ENCODE results near the gene LSP1. TPM values are rescaled to one million over a fixed set of nuclear protein-coding genes. Genes with fewer than 3 reads are reported as not detected.

Gene LSP1
- total and polyA plus RNA-seq, 8 donors = 9.8 to 239 (median 58.9) TPM

DNA sequence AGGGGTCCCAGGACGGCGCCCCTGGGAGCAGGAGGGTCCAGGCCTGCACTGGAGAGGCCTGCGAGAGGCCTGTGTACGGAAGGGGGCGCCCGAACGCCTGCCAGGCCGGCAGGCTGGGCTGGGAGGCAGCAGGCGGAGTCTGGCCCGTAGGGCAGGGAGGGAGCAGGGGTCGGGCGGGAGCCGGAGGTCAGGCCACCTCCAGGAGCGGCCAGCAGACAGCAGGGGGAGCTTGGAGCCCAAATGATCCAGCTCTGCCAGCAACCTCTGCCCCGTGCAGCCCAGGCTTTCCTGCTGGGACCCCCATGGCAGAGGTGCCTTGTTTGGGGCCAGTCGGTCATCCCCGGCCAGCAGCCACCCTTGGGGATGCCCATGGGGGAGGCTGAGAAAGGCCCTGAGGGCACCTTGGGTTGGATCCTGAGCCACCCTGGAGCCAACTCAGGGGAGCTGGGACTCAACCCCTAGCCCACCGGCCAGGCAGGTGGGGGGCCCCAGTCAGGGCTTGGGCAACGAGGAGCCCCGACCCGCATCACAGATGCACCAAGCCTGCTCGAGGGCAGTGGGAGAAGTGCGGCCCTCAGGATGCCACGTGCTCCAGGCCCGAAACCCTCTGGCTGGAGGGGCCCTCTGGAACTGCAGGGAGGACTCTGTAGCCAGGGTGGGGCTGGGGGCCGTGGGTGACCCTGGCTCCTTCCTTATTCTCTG lies 27.7 kb upstream of the LSP1 start:
- intact Hi-C loops (cut with DNase I; ENCODE audit: low total_unique reads) = no loop called here

DNA sequence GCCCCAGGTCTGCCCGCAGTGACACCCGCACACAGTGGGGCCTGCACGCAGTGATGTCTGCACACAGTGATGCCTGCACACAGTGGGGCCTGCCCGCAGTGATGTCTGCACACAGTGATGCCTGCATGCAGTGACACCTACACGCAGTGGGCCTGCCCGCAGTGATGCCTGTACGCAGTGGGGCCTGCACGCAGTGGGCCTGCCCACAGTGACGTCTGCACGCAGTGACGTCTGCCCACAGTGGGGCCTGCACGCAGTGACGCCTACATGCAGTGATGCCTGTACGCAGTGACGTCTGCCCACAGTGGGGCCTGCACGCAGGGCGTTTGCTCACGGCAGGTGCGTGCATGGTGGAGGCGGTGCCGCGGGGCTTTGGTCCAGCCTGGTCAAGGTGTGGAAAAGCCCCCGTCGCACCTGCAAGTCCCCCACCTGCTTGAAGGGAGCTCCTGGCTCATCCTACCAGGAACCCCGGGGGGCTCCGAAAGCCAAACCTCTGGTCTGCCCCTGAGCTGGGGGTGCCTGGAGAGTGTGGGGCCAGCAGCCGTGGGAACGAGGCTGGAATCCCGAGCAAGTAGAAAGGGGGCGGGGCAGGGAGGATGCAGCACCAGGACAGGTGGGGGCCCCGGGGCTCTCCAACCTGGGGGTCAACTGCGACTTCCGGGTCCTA lies 27.0 kb upstream of the LSP1 start:
- Histone ChIP-seq H3K9me3 (no peaks in the 10 kb centered on the region), H3K4me1 (peaks cover 33 to 73% (median 50%) of the 10 kb centered on the region in 4 donors), H3K36me3 (no peaks in the 10 kb centered on the region), H3K4me3 (no peak overlapping the region), H3K27me3 (peaks cover 0 to 31% (median 0%) of the 10 kb centered on the region in 3 donors), H3K27ac (peak overlapping the region in 4 of 5 donors; percentile 71 to 80 (median 78))
- no peak for DNase-seq
- TF ChIP-seq, protein P1, sequence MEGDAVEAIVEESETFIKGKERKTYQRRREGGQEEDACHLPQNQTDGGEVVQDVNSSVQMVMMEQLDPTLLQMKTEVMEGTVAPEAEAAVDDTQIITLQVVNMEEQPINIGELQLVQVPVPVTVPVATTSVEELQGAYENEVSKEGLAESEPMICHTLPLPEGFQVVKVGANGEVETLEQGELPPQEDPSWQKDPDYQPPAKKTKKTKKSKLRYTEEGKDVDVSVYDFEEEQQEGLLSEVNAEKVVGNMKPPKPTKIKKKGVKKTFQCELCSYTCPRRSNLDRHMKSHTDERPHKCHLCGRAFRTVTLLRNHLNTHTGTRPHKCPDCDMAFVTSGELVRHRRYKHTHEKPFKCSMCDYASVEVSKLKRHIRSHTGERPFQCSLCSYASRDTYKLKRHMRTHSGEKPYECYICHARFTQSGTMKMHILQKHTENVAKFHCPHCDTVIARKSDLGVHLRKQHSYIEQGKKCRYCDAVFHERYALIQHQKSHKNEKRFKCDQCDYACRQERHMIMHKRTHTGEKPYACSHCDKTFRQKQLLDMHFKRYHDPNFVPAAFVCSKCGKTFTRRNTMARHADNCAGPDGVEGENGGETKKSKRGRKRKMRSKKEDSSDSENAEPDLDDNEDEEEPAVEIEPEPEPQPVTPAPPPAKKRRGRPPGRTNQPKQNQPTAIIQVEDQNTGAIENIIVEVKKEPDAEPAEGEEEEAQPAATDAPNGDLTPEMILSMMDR (IDR thresholded peaks at IDR 0.05) = no peak
- no peak for TF ChIP-seq POLR2A (IDR thresholded peaks at IDR 0.05)
- TF ChIP-seq POLR2AphosphoS5 (IDR thresholded peaks at IDR 0.05) = no peak
- no peak for TF ChIP-seq EP300 (IDR thresholded peaks at IDR 0.05)
- intact Hi-C loops (cut with DNase I; ENCODE audit: low total_unique reads) = no loop called here
- 85 to 88% (median 86%) methylated on average over 19 to 33 of the region's 33 CpGs for WGBS, 5 donors

More for the DNA sequence above, 27.7 kb upstream of the LSP1 start:
- TF ChIP-seq EP300 (IDR thresholded peaks at IDR 0.05) = no peak
- TF ChIP-seq, protein P1 (IDR thresholded peaks at IDR 0.05) = peak in 5 of 7 experiments; percentile 29 to 55 (median 40)
- Histone ChIP-seq H3K4me3 (no peak overlapping the region), H3K4me1 (peaks cover 28 to 66% (median 43%) of the 10 kb centered on the region in 4 donors), H3K27me3 (peaks cover 0 to 24% (median 0%) of the 10 kb centered on the region in 3 donors), H3K27ac (no peak overlapping the region), H3K9me3 (no peaks in the 10 kb centered on the region), H3K36me3 (no peaks in the 10 kb centered on the region)
- peak; percentile 70 to 82 for DNase-seq
- WGBS, 5 donors = 45 to 91% (median 49%) methylated on average over 8 to 26 of the region's 26 CpGs

DNA sequence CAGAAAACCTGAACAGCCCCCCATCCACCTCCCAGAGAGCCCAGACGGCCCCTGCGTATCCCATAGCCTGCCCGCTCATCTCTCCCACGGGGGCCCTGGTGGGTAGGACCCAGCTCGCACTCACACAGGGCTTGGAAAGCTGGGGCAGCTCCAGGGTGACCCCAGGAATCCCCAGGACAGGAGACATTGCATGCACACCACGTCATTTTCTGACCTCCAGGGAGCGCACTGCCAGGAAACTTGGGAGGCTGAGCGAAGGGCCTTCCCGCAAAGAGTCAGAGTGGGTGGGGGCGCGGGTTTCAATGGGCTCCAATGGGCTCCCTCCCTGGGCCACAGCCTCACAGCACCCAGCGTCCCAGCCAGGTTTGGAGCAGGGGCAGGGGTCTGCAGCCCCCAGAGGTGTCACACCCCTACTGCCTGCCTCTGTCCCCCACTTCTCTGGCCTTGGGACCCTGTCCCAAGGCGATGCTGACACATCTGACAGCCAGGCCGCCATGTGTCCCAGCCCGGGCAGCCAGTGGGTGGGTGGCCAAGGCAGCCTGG lies 26.3 kb upstream of the LSP1 start:
- Histone ChIP-seq H3K36me3 (no peaks in the 10 kb centered on the region), H3K27ac (peak overlapping the region in 4 of 5 donors; percentile 71 to 80 (median 78)), H3K27me3 (peaks cover 0 to 38% (median 0%) of the 10 kb centered on the region in 3 donors), H3K4me3 (no peak overlapping the region), H3K9me3 (no peaks in the 10 kb centered on the region), H3K4me1 (peaks cover 40 to 80% (median 56%) of the 10 kb centered on the region in 4 donors)
- WGBS, 5 donors = 48 to 69% (median 54%) methylated on average over 5 to 15 of the region's 15 CpGs
- TF ChIP-seq, protein P1 (IDR thresholded peaks at IDR 0.05) = no peak
- peak in 1 of 3 donors; percentile 11 for TF ChIP-seq POLR2AphosphoS5 (IDR thresholded peaks at IDR 0.05)
- DNase-seq = peak; percentile 61 to 66
- intact Hi-C loops (cut with DNase I; ENCODE audit: low total_unique reads) = no loop called here

DNA sequence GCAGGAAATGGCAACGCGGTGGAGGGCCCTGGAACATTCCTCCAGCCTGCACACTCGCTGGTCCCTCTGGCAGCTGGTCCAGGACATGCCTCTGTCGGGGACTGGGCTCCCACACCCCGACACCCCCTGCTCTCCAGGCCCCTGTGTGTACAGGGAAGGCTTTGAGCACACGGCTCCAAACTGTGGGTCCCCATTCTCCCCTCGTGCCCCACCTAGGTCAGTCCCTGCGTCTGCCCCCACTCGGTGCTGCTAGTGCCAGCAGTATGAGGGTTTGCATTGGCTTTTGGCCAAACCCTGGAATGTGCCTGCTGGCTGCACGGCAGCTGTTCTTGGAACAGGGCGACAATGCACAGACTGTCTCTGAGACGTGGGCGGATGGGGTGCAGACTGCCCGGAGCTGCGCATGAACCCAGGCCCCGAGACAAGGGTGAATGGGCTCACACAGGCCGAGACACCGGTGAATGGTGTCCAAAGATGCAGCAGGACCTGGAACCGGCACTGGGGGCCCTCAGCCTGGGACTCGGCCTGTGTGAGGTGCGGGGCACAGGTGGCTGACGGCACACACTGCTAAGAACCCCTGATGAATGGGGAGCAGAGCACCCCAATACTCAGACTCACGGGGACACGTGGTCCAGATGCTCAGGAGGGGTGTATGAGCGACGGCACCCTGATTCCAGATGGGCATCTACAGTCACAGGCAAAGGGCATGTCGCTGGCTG lies 25.6 kb upstream of the LSP1 start:
- H3K27ac ChIP-seq = peak overlapping the region in 4 of 5 donors; percentile 71 to 80 (median 78)
- H3K9me3 ChIP-seq = no peaks in the 10 kb centered on the region
- no peak overlapping the region for H3K4me3 ChIP-seq
- peaks cover 0 to 43% (median 0%) of the 10 kb centered on the region in 3 donors for H3K27me3 ChIP-seq
- intact Hi-C loops (cut with DNase I; ENCODE audit: low total_unique reads) = no loop called here
- peaks cover 47 to 86% (median 63%) of the 10 kb centered on the region in 4 donors for H3K4me1 ChIP-seq
- peak; percentile 90 to 93 for DNase-seq
- H3K36me3 ChIP-seq = no peaks in the 10 kb centered on the region
- no peak for TF ChIP-seq POLR2A (IDR thresholded peaks at IDR 0.05)
- TF ChIP-seq POLR2AphosphoS5 (IDR thresholded peaks at IDR 0.05) = peak in 2 of 3 donors; percentile 69
- WGBS, 5 donors = 32 to 57% (median 39%) methylated on average over 22 to 27 of the region's 27 CpGs

All from stomach (tissue), 9 donors.